ENCODE results near the gene LATS2. TPM values are rescaled to one million over a fixed set of nuclear protein-coding genes. Genes with fewer than 3 reads are reported as not detected.

LATS2 gene
- total RNA-seq, 4 donors from 2014 or later = 13.2 to 27.6 (median 21.1) TPM

GRCh38 chr13:21012841-21013681 is 48.3 kb downstream of the LATS2 start:
- H3K4me3 ChIP-seq (ENCODE audit: low read depth, poor library complexity, severe bottlenecking) = no peak overlapping the region
- TF ChIP-seq CTCF (IDR thresholded peaks at IDR 0.05) (no peak), POLR2A (IDR thresholded peaks at IDR 0.05) (no peak)
- intact Hi-C loops (cut with DNase I; ENCODE audit: low total_unique reads) = no loop called here
- DNase-seq (ENCODE audit: low spot score in 2 of 2) = peak in 1 of 2 donors; percentile 58
- 36 to 52% methylated on average over 5 of the region's 5 CpGs for WGBS, 2 donors

GRCh38 chr13:21012211-21012610 is 49.2 kb downstream of the LATS2 start:
- 67 to 74% methylated on average over 5 of the region's 5 CpGs for WGBS, 2 donors
- TF ChIP-seq POLR2A (IDR thresholded peaks at IDR 0.05) (no peak), CTCF (IDR thresholded peaks at IDR 0.05) (no peak)
- intact Hi-C loops (cut with DNase I; ENCODE audit: low total_unique reads) = no loop called here
- H3K4me3 ChIP-seq (ENCODE audit: low read depth, poor library complexity, severe bottlenecking) = no peak overlapping the region
- DNase-seq (ENCODE audit: low spot score in 2 of 2) = peak in 1 of 2 donors; percentile 7

- TF ChIP-seq POLR2A (IDR thresholded peaks at IDR 0.05) (no peak), CTCF (IDR thresholded peaks at IDR 0.05) (no peak)
- H3K4me3 ChIP-seq (ENCODE audit: low read depth, poor library complexity, severe bottlenecking) = no peak overlapping the region
- DNase-seq (ENCODE audit: low spot score in 2 of 2) = no peak
- intact Hi-C loops (cut with DNase I; ENCODE audit: low total_unique reads) = no loop called here
Measured at GRCh38 chr13:21011378-21011777, 50.0 kb downstream of the LATS2 start.

- peak in 1 of 2 donors; percentile 9 for DNase-seq (ENCODE audit: low spot score in 2 of 2)
- no peak overlapping the region for H3K4me3 ChIP-seq (ENCODE audit: low read depth, poor library complexity, severe bottlenecking)
- TF ChIP-seq CTCF (IDR thresholded peaks at IDR 0.05) (no peak), POLR2A (IDR thresholded peaks at IDR 0.05) (no peak)
- intact Hi-C loops (cut with DNase I; ENCODE audit: low total_unique reads) = no loop called here
- WGBS, 2 donors = 52 to 53% methylated on average over 1 of the region's 1 CpG
Measured at GRCh38 chr13:21010621-21011020, 50.8 kb downstream of the LATS2 start.

DNA sequence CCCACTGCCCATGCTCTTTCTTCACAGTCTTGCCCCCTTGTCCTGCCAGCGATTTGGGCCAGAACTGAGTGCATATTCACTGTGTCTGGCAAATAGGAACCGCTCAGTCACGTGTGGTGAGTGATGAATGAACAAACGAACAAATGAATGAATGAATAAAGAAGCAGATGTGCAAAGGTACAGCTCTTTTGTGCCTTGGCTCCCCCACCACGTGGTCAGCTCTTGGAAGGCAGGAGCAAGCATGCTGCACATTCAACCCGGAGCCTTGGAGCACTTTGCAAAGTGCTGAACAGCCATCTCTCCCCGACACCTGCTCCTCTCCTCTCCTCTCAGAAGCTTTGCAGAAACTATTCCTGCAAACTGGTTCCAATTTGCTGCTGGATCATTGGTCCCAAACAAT is 52.4 kb downstream of the LATS2 start:
- no peak for TF ChIP-seq POLR2A (IDR thresholded peaks at IDR 0.05)
- no peak for TF ChIP-seq CTCF (IDR thresholded peaks at IDR 0.05)
- WGBS, 2 donors = 84 to 85% methylated on average over 7 of the region's 7 CpGs
- peak in 1 of 2 donors; percentile 34 for DNase-seq (ENCODE audit: low spot score in 2 of 2)
- intact Hi-C loops (cut with DNase I; ENCODE audit: low total_unique reads) = no loop called here
- H3K4me3 ChIP-seq (ENCODE audit: low read depth, poor library complexity, severe bottlenecking) = no peak overlapping the region
